Mammary epithelial cell (primary cell): ENCODE data around the gene AKR1C4.

Experiments used
- CTCF ChIP-seq, 2 donors: IDR thresholded peaks in 1 of 2; conservative IDR thresholded peaks in 1 of 2; 2 replicates each; pipeline ENCODE4 v1.5.1; 2011 to 2012; ENCODE audit warnings: inconsistent platforms in 2 of 2, low read length in 2 of 2, mild to moderate bottlenecking in 2 of 2, control low read depth in 1 of 2, low read depth in 1 of 2; ENCODE audit not compliant: insufficient read depth in 1 of 2; ENCODE audit errors: extremely low read depth in 1 of 2
- EZH2 ChIP-seq: IDR thresholded peaks from 2 replicates; pipeline ENCODE4 v1.6.1; 2012; ENCODE audit warnings: low read length, inconsistent platforms, borderline replicate concordance

GRCh38 chr10:5195727-5196374 is 786 bp upstream of the AKR1C4 start:
- no peak for TF ChIP-seq CTCF (conservative IDR thresholded peaks at IDR 0.05 in 1 of 2, IDR thresholded peaks at IDR 0.05 in 1 of 2; ENCODE audit: extremely low read depth in 1 of 2, insufficient read depth in 1 of 2, low read depth in 1 of 2, low read length in 2 of 2)
- no peak for TF ChIP-seq EZH2
